Measurements from ENCODE around the gene C20orf204.

C20orf204 gene

DNA sequence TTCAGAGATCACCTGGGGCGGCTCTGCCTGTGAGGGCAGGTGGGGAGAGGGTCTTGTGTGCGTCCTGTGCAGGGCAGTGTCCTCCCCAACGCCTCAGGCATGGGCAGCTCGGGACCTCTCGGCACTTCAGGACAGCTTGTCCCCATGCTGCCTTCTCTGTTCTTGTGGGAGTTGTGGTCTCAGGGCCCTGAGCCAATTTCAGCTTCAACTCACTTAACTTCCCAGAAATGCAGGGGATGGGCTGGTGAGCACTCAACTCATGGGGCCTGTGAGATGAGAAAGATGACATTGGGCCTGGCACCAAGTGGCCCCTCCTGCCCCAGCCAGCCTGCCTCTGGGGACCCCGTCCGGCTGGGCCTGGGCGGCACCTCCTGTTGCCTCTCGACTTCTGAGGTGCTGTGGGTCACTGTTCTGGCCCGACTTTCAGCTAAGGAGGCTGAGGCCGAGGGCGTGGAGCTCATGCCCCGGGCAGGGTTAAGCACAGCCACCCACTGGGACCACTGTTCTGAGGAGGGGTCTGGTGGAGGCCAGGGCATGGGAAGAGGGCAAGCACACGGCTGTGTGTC is 36.6 kb downstream of the C20orf204 start:
- DNase-seq: no peak

DNA sequence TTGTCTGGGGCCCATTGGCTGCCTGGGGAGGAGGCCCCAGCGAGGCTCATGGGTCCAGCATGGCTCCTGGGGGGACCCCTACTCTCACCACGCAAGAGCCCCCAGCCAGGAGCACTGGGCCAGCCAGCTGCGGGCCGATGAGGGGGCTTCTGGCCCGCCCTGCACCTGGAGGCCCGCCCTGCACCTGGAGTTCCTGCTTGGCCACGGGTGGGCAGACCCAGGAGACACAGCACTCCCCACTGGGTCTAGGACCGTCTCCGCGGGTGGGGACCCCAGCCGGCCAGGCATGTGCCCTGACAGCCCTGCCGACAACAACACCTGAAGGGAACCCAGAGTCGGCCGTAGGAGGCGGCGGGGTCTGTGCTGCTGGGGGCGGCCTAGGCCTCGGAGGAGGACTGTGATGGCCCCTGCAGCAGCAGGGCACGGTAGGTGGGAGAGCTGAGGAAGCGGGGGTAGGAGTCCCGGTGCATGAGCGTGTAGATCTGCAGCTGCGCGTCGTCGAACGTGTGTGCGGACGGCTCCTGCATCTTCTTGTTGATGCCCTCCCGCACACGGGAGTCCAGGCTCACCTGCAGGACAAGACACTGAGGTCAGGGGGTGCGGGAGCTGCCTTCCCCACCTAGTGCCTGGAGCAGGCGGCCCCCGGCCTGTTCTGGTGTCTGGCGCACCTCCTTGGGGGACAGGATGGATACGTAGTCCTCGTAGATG is 37.6 kb downstream of the C20orf204 start:
- no peak for DNase-seq

DNA sequence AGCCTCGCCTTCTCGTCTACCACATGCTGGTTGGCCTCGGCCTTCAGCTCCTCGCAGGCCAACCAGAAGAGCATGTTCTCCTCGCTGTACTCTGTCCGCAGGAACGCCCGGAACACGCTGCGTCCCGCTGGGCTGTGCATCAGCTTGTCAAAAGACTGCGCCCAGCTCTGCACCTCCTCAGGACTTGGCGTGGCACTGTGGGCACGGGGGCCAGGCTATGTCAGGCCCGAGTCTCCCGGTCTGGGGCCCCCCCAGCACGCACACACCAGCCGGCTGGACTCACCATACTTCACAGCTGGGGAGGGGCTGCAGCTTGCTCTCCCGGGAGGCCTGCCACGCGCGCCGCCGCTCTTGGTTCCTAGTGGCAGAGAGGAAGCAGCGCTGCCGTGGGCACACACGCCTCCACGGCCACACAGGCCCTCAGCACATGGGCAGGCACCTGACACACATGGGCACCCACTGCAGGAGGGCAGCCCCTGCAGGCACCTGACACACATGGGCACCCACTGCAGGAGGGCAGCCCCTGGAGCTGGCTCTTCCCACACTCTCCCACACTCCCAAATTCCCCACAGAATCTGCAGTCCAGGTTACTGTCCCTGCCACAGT is 38.3 kb downstream of the C20orf204 start:
- DNase-seq: no peak

DNA sequence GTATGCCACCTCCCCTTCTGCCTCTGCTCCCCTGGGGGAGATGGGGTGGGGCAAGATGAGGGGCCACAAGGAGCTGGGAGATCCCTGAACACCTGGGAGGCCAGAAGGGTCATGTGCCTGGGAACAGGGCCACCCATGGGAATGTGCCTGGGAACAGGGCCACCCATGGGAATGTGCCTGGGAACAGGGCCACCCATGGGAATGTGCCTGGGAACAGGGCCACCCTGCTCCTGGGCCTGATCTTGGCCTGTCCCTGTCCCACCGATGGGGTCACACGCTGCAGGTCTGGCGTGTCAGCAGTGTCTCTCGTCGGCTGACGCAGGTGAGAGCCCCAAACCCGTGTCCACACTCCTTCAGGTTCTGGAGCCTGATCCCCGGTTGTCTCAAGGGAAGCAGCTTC is 39.0 kb downstream of the C20orf204 start:
- DNase-seq: no peak

DNA sequence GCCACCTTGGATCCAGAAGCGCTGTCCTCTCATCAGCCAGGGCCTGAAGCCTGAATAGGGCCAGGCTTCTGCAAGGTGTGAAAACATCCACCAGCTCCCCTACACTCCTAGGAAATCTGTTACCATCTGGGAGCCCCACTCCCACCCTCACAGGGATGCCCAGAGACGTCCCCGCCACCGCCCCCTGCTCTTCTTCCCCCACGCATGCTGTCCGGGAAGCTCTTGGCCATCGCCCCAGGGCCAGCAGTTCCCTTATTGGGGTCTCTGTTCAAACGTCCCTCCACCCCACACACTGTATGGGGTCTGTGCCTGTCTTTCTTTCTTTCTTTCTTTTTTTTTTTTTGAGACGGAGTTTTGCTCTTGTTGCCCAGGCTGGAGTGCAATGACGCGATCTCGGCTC is 39.6 kb downstream of the C20orf204 start:
- no peak for DNase-seq

DNA sequence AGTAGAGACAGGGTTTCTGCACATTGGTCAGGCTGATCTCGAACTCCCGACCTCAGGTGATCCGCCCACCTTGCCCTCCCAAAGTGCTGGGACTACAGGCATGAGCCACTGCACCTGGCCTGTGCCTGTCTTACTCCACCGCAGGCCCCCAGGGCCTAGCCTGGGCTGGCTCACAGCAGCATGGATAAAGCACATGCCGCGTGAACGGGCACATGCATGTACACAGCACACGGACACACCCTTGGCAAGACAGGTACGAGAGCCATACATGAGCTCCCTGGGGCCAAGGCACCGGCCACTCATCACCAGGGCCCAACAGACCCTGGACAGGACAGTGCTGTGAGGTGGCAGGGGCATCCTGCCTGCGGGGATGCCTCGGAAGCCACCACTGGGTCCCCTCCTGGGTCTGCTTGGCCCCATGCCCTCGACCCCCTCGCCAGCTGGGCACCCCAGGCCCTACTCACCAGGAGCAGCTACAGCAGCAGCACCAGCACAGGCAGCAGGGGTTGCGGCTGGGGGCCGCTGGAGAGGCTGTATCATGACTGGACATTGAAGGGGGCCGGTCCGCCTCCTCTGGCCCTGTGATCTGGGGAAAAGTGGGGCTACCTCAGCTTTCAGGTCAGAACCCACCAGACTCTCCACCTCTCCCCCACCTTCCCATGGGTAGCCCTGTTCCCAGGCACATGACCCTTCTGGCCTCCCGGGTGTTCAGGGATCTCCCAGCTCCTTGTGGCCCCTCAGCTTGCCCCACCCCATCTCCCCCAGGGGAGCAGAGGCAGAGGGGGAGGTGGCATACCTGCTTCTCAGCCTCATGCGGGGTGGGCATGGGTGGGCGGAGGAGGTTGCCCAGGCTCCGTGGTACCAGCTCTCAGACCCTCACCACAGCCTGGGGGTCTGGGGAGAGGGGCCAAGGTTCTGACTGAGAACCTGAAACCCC is 40.3 kb downstream of the C20orf204 start:
- no peak for DNase-seq

DNA sequence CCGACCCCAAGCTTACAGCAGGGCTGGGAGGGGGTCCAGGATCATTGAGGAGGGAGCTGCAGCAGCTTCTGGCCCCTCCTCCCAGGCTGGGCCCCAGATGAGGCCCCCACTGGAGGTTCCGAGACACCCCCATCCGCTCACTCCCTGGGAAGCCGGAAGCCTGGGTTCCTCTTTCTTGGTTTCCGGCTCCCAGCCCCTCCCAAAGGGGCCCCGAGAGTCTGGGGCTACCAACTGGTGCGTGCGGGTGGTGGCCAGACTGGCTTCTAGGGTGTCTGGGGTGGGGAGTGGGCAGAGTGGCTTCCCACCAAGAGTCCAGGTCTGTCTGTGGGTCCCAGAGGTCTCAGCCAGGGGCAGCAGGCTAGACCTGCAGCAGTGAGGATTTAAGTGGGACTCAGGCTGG is 41.1 kb downstream of the C20orf204 start:
- DNase-seq: no peak

DNA sequence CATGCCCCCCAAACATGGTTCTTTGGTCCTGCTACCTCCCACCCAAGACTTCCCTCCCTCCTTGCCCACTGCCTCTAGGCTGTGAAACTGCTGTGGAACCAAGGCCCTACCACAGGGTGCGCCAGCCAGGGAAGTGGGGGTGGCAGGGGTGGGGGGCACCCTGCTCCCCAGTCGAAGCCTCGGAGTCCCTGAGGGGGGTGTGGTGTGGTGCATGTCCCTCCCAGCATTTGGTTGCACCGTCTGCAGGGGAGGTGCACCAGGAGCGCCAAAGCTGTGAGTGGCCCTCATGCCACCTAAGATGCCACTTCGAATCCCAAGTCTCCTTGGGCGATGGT is 41.5 kb downstream of the C20orf204 start:
- DNase-seq: no peak

DNA sequence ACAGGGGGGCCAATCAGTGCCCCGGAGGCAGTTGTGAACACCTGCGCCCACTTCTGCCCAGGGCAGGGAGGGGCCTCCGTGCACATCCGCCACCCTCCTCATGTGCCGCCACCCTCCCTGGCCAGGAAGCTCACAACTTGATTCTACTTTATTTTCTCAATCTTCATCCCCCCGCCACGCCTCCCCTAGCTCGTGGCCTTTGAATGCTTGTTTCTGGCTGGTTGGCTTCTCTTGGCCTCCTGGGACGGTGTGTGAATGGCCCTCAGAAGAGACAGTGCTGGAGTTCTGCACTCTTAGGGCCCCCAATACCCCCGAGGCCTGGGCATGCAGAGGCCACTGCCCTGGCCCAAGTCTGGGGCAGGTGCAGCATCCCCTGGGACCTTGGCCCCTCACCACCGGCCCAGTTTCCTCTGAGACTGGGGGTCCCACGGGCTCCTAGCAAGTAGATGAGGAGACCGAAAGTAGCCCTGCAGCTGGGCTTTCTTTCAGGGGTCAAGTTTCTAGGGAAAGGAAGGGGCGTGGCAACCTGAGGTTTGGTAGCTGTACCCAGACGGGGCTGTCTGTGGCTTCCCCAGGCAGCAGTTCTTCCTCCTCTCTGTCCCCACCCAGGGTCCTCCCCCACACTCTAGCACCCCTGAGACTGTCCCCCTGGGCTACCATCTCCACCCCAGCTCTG is 42.0 kb downstream of the C20orf204 start:
- DNase-seq: no peak

DNA sequence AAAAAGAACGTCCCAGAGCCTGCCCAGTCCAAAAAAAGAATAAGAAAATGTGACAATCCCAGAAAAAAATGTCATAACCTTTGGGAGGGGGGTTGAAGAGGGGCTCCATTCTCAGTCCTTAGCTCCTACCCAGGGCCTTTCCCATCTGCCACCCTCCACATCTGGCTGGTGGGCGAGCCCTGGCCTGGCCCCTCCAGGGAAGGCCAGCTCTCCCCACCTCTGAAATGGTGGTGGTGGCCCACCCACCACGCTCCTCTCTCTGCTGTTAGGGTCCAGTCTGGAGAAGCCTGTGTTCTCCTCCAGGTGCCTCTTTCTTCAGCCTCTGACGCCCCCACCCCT is 42.9 kb downstream of the C20orf204 start:
- no peak for DNase-seq

DNA sequence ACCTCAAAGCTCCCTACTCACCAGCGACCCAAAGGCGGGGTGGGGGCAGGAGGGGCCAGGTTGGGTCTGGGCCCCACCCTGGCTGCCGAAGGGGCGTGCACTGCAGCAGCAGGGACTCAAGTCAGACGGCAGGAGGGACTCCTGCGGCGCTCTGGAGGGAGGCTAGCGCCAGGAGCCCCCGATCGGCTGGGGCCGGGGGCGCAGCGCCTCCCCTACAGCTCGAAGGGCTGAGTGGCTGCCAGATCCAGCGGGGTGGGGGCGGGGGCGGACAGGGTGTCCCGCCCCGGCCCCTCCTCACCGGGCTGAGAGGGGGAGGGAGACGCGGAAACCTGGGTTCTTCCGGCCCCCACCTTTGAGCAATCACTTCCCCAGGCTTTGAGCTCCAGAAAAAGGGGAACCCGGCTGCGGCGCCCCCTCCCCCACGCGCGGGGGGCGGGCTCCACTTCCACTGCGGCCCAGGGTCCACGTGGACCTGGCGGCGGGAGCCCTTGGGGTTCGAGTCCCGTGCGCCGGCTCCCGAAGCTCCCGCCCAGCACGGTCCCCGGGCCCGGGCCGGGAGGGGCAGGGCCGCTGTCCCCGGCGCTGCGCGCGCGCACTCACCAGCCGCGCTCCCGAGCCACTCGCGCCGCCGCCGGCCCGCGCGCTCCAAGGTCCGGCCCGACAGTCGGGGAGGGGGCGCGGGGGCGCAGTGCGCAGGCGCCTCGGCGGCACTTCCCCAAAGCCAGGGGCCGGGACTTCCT is 43.5 kb downstream of the C20orf204 start, which contains the start of gene RGS19:
Gene RGS19 (minus strand): TSS at position 246 of the 740 bp plus-strand sequence. CDS start 2,632 bp downstream, outside the sequence.
- DNase-seq: peak; percentile 57

DNA sequence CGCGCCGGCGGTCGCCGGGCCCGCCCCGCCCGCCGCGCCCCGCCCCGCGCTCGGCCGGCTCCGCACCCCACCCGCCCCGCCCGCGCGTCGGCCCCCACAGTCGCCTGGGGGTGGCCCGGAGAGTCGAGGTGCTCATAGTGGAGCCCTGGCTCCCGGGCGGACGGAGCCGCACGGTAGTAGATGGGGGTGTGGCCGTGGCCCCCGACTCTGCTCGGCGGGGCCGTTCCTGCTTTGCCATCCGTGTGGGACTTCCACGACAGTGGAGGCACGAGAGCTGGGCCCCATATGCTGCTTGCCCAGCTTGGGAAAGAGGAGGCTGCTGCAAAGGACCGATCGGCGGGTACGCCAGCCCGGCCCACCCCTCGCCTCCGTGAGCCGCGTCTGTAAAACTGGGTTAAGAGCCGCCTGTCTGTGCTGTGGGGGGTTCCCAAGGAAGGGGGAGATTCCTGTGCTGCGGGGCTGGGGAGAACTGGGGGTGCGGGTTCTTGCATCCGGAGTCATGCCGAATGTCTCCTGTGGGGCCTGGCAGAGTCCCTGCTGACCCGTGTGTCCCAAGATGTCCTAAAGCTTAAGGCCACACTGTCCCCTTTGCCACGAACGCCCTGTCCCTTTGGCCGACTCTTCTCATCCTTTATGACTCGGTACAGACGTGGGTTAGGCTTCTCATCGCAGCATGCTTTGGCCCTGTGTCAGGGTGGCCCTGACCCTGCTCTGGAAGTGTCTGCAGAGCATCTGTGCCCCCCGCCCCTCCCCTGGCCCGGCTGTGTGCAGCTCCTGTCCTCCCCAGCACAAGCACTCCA is 44.2 kb downstream of the C20orf204 start, which contains the start of gene OPRL1:
Gene OPRL1 (plus strand): TSS at position 70 of the 800 bp plus-strand sequence. CDS start 12,639 bp downstream, outside the sequence.
- DNase-seq: no peak

DNA sequence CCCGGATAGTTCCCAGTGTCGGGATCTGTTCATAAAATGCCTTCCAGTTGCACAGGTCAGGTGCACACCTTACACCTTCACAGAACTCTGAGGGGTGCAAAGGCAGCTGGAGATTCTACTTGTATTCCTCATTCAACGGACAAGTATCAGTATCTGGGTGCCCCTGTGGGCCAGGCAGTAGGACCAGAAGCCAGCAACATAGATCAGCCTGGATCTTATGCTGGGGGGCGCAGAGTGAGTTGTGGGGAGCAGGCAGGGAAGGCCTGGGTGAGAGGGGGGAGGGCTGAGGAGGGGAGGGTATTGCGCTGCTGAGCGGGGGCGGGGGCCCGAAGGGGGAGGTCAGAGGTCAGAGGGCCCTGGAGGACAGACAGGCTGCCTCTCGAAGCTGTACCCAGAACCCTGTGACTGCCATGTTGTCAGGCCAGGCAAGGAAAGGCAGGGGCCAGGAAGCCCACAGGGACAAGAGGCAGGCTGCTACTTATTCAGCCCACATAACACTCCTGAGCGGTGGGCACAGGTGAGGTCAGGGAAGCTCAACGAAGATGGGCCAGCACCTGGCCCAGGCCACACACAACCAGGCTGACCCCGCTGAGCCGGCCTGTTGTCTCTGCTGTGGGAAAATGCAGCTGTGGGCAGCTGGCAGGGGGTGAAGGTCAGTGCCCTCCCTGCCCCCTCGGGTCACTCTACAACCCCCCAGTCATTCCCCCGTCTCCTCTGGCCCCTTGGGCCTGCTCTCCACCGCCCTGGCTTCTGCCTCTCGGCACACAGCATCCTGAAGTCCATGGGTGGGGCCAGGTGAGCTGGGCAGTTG is 45.0 kb downstream of the C20orf204 start:
- no peak for DNase-seq

DNA sequence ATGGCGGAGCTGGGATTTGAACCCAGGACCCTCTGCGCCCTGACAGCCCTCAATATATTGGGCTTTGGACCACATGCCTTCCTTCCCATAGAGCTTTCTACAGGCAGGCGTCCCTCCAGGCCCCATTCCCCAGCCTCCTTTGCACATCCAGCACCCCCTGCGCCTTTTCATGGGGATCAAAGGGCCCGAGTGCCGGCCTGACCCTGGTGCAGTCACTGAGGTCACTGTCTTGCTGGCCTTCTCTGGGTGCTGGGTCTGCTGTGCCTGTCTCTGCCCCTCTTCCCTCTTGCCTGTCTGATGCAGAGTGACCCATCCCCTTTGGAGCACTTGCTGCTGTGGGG is 45.6 kb downstream of the C20orf204 start:
- no peak for DNase-seq

DNA sequence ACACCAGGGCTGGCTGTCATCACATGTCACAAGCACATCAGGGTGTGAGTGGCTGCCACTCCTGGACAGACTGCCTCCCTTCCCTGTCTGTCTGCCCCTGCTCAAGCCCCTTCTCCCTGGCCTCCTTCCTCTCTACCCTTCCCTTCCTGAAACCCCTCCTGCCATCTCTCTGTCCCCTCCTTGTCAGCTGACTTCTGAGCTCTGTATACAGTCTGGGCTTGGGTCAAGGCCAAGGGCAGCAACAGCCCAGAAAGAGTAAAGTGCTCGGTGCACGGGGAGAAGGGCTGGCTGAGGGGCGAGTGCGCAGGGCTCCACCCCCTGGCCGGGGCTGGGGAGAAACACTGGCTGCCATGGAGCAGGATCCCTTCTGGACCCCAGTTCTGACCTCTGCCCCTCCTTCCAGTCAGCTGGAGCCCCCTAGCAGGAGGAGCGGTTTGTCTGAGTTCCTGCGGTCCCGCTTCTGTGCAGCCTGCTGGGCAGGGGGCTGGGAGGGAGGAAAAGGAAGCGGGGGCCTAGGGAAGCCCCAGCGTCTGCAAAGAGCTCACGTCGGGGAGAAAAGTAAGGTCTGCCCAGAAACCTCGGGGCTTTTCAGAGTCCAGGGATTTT is 46.2 kb downstream of the C20orf204 start:
- DNase-seq: no peak

DNA sequence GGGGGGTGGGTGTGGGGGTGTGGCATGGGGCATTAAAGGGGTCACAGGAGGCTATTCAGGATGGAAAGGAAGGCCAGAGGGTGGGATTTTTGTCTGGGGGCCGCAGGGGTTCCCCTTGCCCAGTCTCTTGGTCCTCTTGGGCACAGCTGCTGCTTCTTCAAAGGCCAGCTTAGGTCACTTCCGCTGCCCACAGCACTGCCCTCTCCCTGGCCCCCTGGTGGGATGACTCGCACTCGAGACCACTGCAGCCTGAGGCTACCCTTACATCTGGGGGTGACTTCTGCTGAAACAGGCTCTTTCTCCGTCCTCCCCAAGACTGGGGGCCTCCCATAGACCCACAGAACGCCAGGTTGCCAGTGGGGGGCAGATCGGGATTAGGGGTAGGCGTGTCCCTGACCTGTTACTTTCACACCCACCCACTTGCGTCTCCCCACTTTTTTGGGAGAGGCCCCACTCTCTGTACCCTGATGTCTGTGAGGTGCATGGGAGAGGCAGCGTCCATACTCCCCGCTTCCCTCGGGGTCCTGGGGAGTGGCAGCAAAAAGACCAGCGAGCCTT is 46.9 kb downstream of the C20orf204 start:
- DNase-seq: no peak

DNA sequence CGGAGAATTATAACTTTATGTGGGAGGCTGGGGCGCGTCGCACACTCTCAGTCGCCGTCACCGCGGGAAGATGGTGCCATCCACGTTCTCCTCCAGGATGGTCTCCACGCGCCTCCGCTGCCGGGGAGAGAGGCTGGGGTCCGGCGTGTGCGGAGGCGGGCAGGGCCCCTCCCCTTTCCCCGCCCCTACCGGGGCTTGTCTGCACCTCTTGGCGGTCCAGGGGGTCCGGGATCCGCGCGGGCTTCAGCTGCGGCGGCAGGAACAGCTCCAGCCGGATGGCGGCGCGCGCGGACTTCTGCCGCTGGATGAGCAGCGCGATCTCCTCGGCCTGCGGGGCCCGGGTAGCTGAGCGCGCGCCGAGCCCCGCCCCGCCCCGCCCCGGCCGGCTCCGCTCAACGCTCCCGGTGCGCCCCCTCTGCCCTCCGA is 47.4 kb downstream of the C20orf204 start:
- DNase-seq: peak; percentile 72

DNA sequence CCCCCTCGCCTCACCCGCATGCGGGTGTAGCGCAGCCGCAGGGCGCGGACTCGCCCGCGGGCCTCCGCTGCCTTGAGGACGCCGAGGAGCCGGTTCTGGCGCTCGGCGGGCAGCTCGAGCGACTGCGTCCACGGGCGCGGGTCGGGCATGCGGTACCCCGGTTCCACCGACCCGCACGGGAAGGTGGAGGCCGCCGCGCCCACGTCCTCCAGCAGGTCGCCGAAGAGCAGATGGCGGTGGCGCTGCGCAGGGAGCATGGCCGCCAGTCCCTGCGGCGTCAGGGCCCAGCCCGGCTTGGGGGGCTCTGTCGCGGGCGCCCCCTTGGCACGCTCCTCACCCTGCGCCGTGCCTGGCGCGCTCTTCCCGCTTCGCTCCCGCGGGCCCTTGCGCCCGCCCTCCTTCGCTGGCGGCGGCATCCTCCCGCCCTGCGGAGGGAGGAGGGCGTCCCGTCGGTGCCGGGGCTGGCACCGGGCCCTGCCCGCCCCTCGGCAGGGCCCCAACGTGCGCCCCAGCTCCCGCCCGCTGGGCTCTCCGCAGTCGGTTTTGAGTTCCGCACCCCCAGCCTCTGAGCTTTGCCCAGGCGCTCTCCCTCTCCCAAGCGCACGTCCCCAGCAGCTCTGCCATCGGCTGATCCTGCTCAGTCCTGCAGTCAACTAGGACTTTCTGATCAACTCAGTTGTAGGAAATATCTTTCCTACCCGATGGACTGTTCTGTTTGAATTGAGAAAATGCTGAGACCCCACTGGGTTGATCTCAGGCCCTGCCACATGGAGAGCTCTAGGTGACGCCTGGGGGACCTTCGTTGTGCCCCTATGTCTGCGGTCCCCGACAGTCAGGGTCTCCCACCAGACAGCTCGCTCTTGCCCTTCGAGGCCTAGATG is 48.1 kb downstream of the C20orf204 start, which contains the start of gene LKAAEAR1:
Gene LKAAEAR1 (minus strand): TSS at position 595 of the 881 bp plus-strand sequence. CDS start 179 bp downstream, at position 416.
- DNase-seq: no peak
